ENCODE measurements around the gene MFAP4.

MFAP4 gene

GRCh38 chr17:19369107-19369778 is 17.7 kb downstream of the MFAP4 start:
- Histone ChIP-seq H3K4me1 (ENCODE audit: control insufficient read depth, insufficient read depth, low read length) (no peaks in the 10 kb centered on the region; the same call in 1 of the 2 replicates), H3K9me3 (ENCODE audit: control insufficient read depth, insufficient read depth, low read depth, low read length) (no peaks in the 10 kb centered on the region), H3K27ac (ENCODE audit: extremely low read depth, low read depth, low read length) (no peak overlapping the region), H3K4me3 (ENCODE audit: low read depth, low read length) (no peak overlapping the region), H3K36me3 (ENCODE audit: control insufficient read depth in 2 of 2, insufficient read depth in 1 of 2, low read length in 2 of 2) (no peaks in the 10 kb centered on the region)
- POLR2A ChIA-PET: interaction anchor here (2.4 kb wide), 1 partner anchor 9 kb away, joined by 10 read pairs; the partner anchor contains the start of gene MAPK7
- CTCF ChIA-PET: interaction anchor here (0.8 to 1.2 kb wide), 2 partner anchors 78 to 171 kb away, joined by 3 to 4 read pairs; no protein-coding TSS in a partner anchor
- TF ChIP-seq ZNF112 (tag by site-specific recombination; IDR thresholded peaks at IDR 0.05) (peak; percentile 84), ZBTB21 (tag by site-specific recombination; IDR thresholded peaks at IDR 0.05) (no peak), ZNF184 (tag by site-specific recombination; IDR thresholded peaks at IDR 0.05) (no peak), ZNF140 (tag by site-specific recombination; IDR thresholded peaks at IDR 0.05) (no peak), ZBTB1 (tag by site-specific recombination; IDR thresholded peaks at IDR 0.05) (no peak), ZNF121 (tag by site-specific recombination; IDR thresholded peaks at IDR 0.05) (no peak), ZNF623 (tag by site-specific recombination; IDR thresholded peaks at IDR 0.05) (peak; percentile 66), KLF10 (tag by site-specific recombination; IDR thresholded peaks at IDR 0.05) (no peak), ZNF19 (tag by site-specific recombination; IDR thresholded peaks at IDR 0.05; ENCODE audit: low read depth) (no peak), ZNF449 (tag by site-specific recombination; IDR thresholded peaks at IDR 0.05) (no peak), ZFP37 (tag by site-specific recombination; IDR thresholded peaks at IDR 0.05) (no peak), ZNF785 (tag by site-specific recombination; IDR thresholded peaks at IDR 0.05) (no peak), ZNF362 (tag by site-specific recombination; IDR thresholded peaks at IDR 0.05) (no peak), ZNF2 (tag by site-specific recombination; IDR thresholded peaks at IDR 0.05) (no peak), ZNF561 (tag by site-specific recombination; IDR thresholded peaks at IDR 0.05; ENCODE audit: borderline replicate concordance) (no peak)

- POLR2A ChIA-PET: interaction anchor here (2.4 kb wide), 1 partner anchor 10 kb away, joined by 10 read pairs; the partner anchor contains the start of gene MAPK7
- H3K9me3 ChIP-seq (ENCODE audit: control insufficient read depth, insufficient read depth, low read depth, low read length): no peaks in the 10 kb centered on the region
- H3K4me1 ChIP-seq (ENCODE audit: control insufficient read depth, insufficient read depth, low read length): no peaks in the 10 kb centered on the region; the same call in 1 of the 2 replicates
- CTCF ChIA-PET: interaction anchor here (1.2 kb wide), 1 partner anchor 399 kb away, joined by 3 read pairs; no protein-coding TSS in a partner anchor
- H3K36me3 ChIP-seq (ENCODE audit: control insufficient read depth in 2 of 2, insufficient read depth in 1 of 2, low read length in 2 of 2): no peaks in the 10 kb centered on the region
- TF ChIP-seq ZNF621 (tag by site-specific recombination; IDR thresholded peaks at IDR 0.05) (no peak), ZIC2 (tag by site-specific recombination; IDR thresholded peaks at IDR 0.05) (no peak), ZNF707 (tag by site-specific recombination; IDR thresholded peaks at IDR 0.05) (no peak), BCL6B (tag by site-specific recombination; IDR thresholded peaks at IDR 0.05) (no peak), ZNF549 (tag by site-specific recombination; IDR thresholded peaks at IDR 0.05) (no peak), ZBTB20 (tag by site-specific recombination; IDR thresholded peaks at IDR 0.05) (no peak), YY2 (tag by site-specific recombination; IDR thresholded peaks at IDR 0.05) (no peak)
- no peak overlapping the region for H3K27ac ChIP-seq (ENCODE audit: extremely low read depth, low read depth, low read length)
- H3K4me3 ChIP-seq (ENCODE audit: low read depth, low read length): no peak overlapping the region
These were observed 18.8 kb downstream of the MFAP4 start for GRCh38 chr17:19368229-19368628.
